Measurements from ENCODE around the gene NUDT14.

NUDT14 gene

DNA sequence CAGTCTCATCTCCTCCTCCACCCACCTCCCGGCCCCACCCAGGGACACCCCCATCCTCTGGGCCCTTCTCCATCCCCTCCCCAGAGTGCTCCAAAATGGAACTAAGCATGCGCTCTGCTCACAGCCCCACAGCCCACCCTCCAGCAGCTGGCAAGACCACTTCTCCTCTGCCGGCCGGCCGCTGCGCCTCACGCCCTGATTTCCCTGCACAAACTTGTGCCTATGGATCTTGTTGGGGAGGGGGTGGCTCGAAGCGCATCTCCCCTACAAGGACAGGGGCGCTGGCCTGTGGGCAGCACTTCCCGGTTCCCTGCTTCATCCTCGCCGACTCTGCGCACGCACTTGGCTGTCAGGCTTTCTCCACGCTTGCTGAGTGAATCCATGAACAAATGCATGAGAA, 19.5 kb upstream of the NUDT14 start:
- Histone ChIP-seq H3K9me3 (ENCODE audit: control insufficient read depth, insufficient read depth, low read depth, low read length) (no peaks in the 10 kb centered on the region), H3K4me3 (ENCODE audit: low read depth, low read length) (no peak overlapping the region), H3K27ac (ENCODE audit: extremely low read depth, low read depth, low read length) (no peak overlapping the region), H3K36me3 (ENCODE audit: control insufficient read depth in 2 of 2, insufficient read depth in 1 of 2, low read length in 2 of 2) (no peaks in the 10 kb centered on the region), H3K4me1 (ENCODE audit: control insufficient read depth, insufficient read depth, low read length) (no peaks in the 10 kb centered on the region)
- ChIA-PET POLR2A (interaction anchor here (0.6 kb wide), 1 partner anchor 436 kb away, joined by 6 read pairs; no protein-coding TSS in a partner anchor), CTCF (interaction anchor here (0.9 to 1.6 kb wide), 3 partner anchors 12 to 112 kb away, joined by 3 to 4 read pairs (median 3); no protein-coding TSS in a partner anchor)
- TF ChIP-seq ZNF585B (tag by site-specific recombination; IDR thresholded peaks at IDR 0.05) = no peak
- TF ChIP-seq ZNF473 (tag by site-specific recombination; IDR thresholded peaks at IDR 0.05) = no peak
- TF ChIP-seq ZNF19 (tag by site-specific recombination; IDR thresholded peaks at IDR 0.05; ENCODE audit: low read depth) = no peak
- TF ChIP-seq, protein P1, sequence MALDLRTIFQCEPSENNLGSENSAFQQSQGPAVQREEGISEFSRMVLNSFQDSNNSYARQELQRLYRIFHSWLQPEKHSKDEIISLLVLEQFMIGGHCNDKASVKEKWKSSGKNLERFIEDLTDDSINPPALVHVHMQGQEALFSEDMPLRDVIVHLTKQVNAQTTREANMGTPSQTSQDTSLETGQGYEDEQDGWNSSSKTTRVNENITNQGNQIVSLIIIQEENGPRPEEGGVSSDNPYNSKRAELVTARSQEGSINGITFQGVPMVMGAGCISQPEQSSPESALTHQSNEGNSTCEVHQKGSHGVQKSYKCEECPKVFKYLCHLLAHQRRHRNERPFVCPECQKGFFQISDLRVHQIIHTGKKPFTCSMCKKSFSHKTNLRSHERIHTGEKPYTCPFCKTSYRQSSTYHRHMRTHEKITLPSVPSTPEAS (tag by site-specific recombination; IDR thresholded peaks at IDR 0.05) = no peak
- TF ChIP-seq ZNF169 (tag by site-specific recombination; IDR thresholded peaks at IDR 0.05) = no peak
- TF ChIP-seq ZNF311 (tag by site-specific recombination; IDR thresholded peaks at IDR 0.05; ENCODE audit: borderline replicate concordance) = no peak
- no peak for TF ChIP-seq ZNF202 (tag by site-specific recombination; IDR thresholded peaks at IDR 0.05; ENCODE audit: borderline replicate concordance)
- no peak for TF ChIP-seq ZNF747 (tag by site-specific recombination; IDR thresholded peaks at IDR 0.05)
- TF ChIP-seq ZBTB1 (tag by site-specific recombination; IDR thresholded peaks at IDR 0.05) = no peak
- no peak for TF ChIP-seq ZNF658 (tag by site-specific recombination; IDR thresholded peaks at IDR 0.05)
- no peak for TF ChIP-seq ZNF239 (tag by site-specific recombination; IDR thresholded peaks at IDR 0.05)
- no peak for TF ChIP-seq GLIS2 (tag by site-specific recombination; IDR thresholded peaks at IDR 0.05)
- no peak for TF ChIP-seq ZNF223 (tag by site-specific recombination; IDR thresholded peaks at IDR 0.05)
- no peak for TF ChIP-seq FEZF1 (tag by site-specific recombination; IDR thresholded peaks at IDR 0.05)
- TF ChIP-seq ZNF623 (tag by site-specific recombination; IDR thresholded peaks at IDR 0.05) = no peak
- TF ChIP-seq, protein P2, sequence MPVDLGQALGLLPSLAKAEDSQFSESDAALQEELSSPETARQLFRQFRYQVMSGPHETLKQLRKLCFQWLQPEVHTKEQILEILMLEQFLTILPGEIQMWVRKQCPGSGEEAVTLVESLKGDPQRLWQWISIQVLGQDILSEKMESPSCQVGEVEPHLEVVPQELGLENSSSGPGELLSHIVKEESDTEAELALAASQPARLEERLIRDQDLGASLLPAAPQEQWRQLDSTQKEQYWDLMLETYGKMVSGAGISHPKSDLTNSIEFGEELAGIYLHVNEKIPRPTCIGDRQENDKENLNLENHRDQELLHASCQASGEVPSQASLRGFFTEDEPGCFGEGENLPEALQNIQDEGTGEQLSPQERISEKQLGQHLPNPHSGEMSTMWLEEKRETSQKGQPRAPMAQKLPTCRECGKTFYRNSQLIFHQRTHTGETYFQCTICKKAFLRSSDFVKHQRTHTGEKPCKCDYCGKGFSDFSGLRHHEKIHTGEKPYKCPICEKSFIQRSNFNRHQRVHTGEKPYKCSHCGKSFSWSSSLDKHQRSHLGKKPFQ (tag by site-specific recombination; IDR thresholded peaks at IDR 0.05) = no peak
- no peak for TF ChIP-seq ZNF768 (tag by site-specific recombination; IDR thresholded peaks at IDR 0.05)

DNA sequence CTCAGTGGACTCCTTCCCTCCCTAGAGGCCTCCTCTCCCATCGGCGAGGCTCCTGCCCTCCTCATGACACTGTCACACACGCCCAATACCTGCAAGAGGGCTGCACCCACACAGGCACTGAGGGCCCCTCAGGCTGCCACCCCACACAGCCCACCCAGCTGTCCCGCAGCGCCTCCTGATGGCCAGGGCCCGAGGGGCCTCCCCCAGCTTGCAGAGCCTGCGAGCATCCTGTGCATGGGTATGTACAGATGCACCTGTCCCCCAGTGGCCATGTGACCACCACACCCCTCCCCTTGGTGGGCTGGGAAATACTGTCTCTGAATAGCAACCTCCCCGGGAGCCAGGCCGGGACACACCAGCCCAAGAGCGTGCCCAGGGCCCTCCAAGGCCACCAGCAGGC, 19.0 kb upstream of the NUDT14 start:
- CTCF ChIA-PET = interaction anchor here (1.0 to 1.2 kb wide), 3 partner anchors 12 to 152 kb away, joined by 3 to 4 read pairs (median 3); no protein-coding TSS in a partner anchor
- H3K9me3 ChIP-seq (ENCODE audit: control insufficient read depth, insufficient read depth, low read depth, low read length) = no peaks in the 10 kb centered on the region
- TF ChIP-seq, protein P3, sequence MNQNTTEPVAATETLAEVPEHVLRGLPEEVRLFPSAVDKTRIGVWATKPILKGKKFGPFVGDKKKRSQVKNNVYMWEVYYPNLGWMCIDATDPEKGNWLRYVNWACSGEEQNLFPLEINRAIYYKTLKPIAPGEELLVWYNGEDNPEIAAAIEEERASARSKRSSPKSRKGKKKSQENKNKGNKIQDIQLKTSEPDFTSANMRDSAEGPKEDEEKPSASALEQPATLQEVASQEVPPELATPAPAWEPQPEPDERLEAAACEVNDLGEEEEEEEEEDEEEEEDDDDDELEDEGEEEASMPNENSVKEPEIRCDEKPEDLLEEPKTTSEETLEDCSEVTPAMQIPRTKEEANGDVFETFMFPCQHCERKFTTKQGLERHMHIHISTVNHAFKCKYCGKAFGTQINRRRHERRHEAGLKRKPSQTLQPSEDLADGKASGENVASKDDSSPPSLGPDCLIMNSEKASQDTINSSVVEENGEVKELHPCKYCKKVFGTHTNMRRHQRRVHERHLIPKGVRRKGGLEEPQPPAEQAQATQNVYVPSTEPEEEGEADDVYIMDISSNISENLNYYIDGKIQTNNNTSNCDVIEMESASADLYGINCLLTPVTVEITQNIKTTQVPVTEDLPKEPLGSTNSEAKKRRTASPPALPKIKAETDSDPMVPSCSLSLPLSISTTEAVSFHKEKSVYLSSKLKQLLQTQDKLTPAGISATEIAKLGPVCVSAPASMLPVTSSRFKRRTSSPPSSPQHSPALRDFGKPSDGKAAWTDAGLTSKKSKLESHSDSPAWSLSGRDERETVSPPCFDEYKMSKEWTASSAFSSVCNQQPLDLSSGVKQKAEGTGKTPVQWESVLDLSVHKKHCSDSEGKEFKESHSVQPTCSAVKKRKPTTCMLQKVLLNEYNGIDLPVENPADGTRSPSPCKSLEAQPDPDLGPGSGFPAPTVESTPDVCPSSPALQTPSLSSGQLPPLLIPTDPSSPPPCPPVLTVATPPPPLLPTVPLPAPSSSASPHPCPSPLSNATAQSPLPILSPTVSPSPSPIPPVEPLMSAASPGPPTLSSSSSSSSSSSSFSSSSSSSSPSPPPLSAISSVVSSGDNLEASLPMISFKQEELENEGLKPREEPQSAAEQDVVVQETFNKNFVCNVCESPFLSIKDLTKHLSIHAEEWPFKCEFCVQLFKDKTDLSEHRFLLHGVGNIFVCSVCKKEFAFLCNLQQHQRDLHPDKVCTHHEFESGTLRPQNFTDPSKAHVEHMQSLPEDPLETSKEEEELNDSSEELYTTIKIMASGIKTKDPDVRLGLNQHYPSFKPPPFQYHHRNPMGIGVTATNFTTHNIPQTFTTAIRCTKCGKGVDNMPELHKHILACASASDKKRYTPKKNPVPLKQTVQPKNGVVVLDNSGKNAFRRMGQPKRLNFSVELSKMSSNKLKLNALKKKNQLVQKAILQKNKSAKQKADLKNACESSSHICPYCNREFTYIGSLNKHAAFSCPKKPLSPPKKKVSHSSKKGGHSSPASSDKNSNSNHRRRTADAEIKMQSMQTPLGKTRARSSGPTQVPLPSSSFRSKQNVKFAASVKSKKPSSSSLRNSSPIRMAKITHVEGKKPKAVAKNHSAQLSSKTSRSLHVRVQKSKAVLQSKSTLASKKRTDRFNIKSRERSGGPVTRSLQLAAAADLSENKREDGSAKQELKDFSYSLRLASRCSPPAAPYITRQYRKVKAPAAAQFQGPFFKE (tag by site-specific recombination; IDR thresholded peaks at IDR 0.05; ENCODE audit: borderline replicate concordance) = no peak
- TF ChIP-seq ZFHX2 (tag by site-specific recombination; conservative IDR thresholded peaks at IDR 0.05) = peak; percentile 18; the same call in 1 of the 2 replicates
- peak; percentile 39; the same call in 1 of the 2 replicates for TF ChIP-seq GLIS1 (tag by site-specific recombination; IDR thresholded peaks at IDR 0.05)
- TF ChIP-seq, protein P4, sequence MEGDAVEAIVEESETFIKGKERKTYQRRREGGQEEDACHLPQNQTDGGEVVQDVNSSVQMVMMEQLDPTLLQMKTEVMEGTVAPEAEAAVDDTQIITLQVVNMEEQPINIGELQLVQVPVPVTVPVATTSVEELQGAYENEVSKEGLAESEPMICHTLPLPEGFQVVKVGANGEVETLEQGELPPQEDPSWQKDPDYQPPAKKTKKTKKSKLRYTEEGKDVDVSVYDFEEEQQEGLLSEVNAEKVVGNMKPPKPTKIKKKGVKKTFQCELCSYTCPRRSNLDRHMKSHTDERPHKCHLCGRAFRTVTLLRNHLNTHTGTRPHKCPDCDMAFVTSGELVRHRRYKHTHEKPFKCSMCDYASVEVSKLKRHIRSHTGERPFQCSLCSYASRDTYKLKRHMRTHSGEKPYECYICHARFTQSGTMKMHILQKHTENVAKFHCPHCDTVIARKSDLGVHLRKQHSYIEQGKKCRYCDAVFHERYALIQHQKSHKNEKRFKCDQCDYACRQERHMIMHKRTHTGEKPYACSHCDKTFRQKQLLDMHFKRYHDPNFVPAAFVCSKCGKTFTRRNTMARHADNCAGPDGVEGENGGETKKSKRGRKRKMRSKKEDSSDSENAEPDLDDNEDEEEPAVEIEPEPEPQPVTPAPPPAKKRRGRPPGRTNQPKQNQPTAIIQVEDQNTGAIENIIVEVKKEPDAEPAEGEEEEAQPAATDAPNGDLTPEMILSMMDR (tag by site-specific recombination; IDR thresholded peaks at IDR 0.05) = 0 out of 2 replicates have a peak, but pooled peaks have one; percentile 23
- TF ChIP-seq, protein P5, sequence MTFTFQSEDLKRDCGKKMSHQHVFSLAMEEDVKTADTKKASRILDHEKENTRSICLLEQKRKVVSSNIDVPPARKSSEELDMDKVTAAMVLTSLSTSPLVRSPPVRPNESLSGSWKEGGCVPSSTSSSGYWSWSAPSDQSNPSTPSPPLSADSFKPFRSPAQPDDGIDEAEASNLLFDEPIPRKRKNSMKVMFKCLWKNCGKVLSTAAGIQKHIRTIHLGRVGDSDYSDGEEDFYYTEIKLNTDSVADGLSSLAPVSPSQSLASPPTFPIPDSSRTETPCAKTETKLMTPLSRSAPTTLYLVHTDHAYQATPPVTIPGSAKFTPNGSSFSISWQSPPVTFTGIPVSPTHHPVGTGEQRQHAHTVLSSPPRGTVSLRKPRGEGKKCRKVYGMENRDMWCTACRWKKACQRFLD (tag by site-specific recombination; IDR thresholded peaks at IDR 0.05) = no peak
- TF ChIP-seq GLIS2 (tag by site-specific recombination; IDR thresholded peaks at IDR 0.05) = peak; percentile 59
- TF ChIP-seq EGR2 (tag by site-specific recombination; IDR thresholded peaks at IDR 0.05; ENCODE audit: low read depth) = 0 out of 2 replicates have a peak, but pooled peaks have one; percentile 20
- no peak for TF ChIP-seq GFI1B (tag by site-specific recombination; IDR thresholded peaks at IDR 0.05)
- no peak for TF ChIP-seq ZNF621 (tag by site-specific recombination; IDR thresholded peaks at IDR 0.05)

More for the DNA sequence above, 19.0 kb upstream of the NUDT14 start:
- no peak overlapping the region for H3K4me3 ChIP-seq (ENCODE audit: low read depth, low read length)
- no peaks in the 10 kb centered on the region for H3K36me3 ChIP-seq (ENCODE audit: control insufficient read depth in 2 of 2, insufficient read depth in 1 of 2, low read length in 2 of 2)
- H3K27ac ChIP-seq (ENCODE audit: extremely low read depth, low read depth, low read length) = no peak overlapping the region
- no peaks in the 10 kb centered on the region for H3K4me1 ChIP-seq (ENCODE audit: control insufficient read depth, insufficient read depth, low read length)
- POLR2A ChIA-PET = no interaction called here

All from HEK293 (cell line).